Activated B cell treated with CpG ODN at 0.5 μM for 24 hours (primary cell): ENCODE data around the gene DNM2. TPM values are rescaled to one million over a fixed set of nuclear protein-coding genes. Genes with fewer than 3 reads are reported as not detected.
"Not testable (repeated sequence)": the region's sequence is repeated elsewhere in the genome, so short reads cannot be mapped to it uniquely, and the experiment has no call there.

Experiments
- ATAC-seq: fragments of 200-7000 bp; cut with Tn5 transposase; one replicate; pipeline ENCODE4 v1.10.0; 2021; ENCODE audit warnings: low read depth, mild to moderate bottlenecking, moderate library complexity
- CTCF ChIA-PET: fragments of 350-600 bp; sonication (Branson Sonifier 250); formaldehyde crosslinking; loops from one replicate; lab custom pipeline; 2021; ENCODE audit warnings: antibody characterized with exemption; lab: Charles Lee
- POLR2A ChIA-PET: fragments of 350-600 bp; sonication (Branson Sonifier 250); formaldehyde crosslinking; loops from one replicate; lab custom pipeline; 2021; ENCODE audit warnings: antibody characterized with exemption; lab: Charles Lee
- DNase-seq: peaks from one replicate; pipeline ENCODE4 v3.0.0; 2022
- H3K27ac Mint-ChIP-seq: one replicate; pipeline ENCODE4 v1.8.0; 2020; ENCODE audit warnings: mixed read lengths
- H3K27me3 Mint-ChIP-seq: one replicate; pipeline ENCODE4 v1.8.0; 2021; ENCODE audit warnings: mixed read lengths
- H3K36me3 Mint-ChIP-seq: one replicate; pipeline ENCODE4 v1.8.0; 2021; ENCODE audit warnings: low read depth, mixed read lengths
- H3K4me1 Mint-ChIP-seq: one replicate; pipeline ENCODE4 v1.8.0; 2021; ENCODE audit warnings: mixed read lengths
- H3K4me3 Mint-ChIP-seq: one replicate; pipeline ENCODE4 v1.8.0; 2020; ENCODE audit warnings: mild to moderate bottlenecking, mixed read lengths
- H3K9me3 Mint-ChIP-seq: one replicate; pipeline ENCODE4 v1.8.0; 2020; ENCODE audit warnings: mixed read lengths
- intact Hi-C: fragments of 100-400 bp; cut with micrococcal nuclease; formaldehyde crosslinking; loops from one replicate; pipeline ENCODE4 v1.15.1; 2024
- total RNA-seq: library from RNA; stranded (reverse); gene quantifications from 2 replicates; pipeline ENCODE4 v1.2.3, GENCODE V29; 2022
- TF ChIP-seq, protein P1 (sequence below): fragments of 200-600 bp; IDR thresholded peaks from one replicate; pipeline ENCODE4 v1.8.0; 2022; ENCODE audit warnings: antibody characterized with exemption, mild to moderate bottlenecking

The DNM2 gene
- total RNA-seq, 1 donor from 2014 or later = 257 TPM

DNA sequence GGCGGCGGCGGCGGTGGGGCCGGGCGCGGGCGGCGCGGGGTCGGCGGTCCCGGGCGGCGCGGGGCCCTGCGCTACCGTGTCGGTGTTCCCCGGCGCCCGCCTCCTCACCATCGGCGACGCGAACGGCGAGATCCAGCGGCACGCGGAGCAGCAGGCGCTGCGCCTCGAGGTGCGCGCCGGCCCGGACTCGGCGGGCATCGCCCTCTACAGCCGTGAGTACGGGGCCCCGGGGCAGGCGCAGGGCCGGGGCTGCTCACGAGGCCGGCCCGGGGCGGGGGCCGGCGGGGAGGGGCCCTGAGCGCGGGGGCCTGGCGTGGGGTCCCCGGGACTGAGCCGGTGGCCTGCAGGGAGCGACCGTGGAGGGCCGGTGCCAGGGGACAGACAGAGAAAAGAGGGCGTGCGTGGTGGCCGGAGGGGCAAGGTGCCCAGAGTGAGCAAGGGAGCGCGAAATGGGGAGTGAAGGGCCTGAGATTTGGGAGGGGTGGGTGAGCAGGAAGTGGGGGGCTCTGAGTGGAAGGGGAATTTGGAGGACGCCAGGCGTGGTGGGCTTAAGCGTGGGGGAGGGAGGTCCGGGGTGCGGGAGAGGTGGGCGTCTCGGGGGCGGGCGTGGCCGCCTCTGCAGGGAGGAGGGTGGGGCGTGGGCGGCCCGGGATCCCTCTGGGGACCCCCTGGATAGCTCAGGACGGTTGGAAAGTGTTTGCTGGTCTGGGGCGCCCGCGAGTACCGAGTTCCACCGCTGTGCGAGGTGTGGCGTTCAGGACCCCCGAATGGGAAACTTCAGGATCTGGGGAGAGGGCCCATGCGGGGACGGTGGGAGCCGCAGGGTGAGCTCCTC is 154.0 kb downstream of the DNM2 start:
- Mint-ChIP-seq H3K27ac (peak overlapping the region; percentile 71), H3K9me3 (no peaks in the 10 kb centered on the region), H3K36me3 (peaks cover 2% of the 10 kb centered on the region), H3K4me3 (peak overlapping the region; percentile 83), H3K4me1 (peaks cover 52% of the 10 kb centered on the region), H3K27me3 (no peaks in the 10 kb centered on the region)
- CTCF ChIA-PET = interaction anchor here (1.0 to 1.6 kb wide), 6 partner anchors 8 to 155 kb away, joined by 3 to 7 read pairs (median 5); partner anchors contain the start of genes DNM2 and TMED1
- TF ChIP-seq, protein P1, sequence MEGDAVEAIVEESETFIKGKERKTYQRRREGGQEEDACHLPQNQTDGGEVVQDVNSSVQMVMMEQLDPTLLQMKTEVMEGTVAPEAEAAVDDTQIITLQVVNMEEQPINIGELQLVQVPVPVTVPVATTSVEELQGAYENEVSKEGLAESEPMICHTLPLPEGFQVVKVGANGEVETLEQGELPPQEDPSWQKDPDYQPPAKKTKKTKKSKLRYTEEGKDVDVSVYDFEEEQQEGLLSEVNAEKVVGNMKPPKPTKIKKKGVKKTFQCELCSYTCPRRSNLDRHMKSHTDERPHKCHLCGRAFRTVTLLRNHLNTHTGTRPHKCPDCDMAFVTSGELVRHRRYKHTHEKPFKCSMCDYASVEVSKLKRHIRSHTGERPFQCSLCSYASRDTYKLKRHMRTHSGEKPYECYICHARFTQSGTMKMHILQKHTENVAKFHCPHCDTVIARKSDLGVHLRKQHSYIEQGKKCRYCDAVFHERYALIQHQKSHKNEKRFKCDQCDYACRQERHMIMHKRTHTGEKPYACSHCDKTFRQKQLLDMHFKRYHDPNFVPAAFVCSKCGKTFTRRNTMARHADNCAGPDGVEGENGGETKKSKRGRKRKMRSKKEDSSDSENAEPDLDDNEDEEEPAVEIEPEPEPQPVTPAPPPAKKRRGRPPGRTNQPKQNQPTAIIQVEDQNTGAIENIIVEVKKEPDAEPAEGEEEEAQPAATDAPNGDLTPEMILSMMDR = no peak
- POLR2A ChIA-PET = interaction anchor here (0.5 to 3.3 kb wide), 11 partner anchors 8 to 1083 kb away, joined by 3 to 18 read pairs (median 5); partner anchors contain the start of genes DNM2 and TMED1
- no peak for ATAC-seq
- intact Hi-C loops = loop anchor here (1.0 to 10.0 kb wide), 9 partner anchors 36 to 1053 kb away; partner anchors contain the start of genes ANGPTL6, CDKN2D, FBXL12 and ILF3
- DNase-seq = peak; percentile 52

GRCh38 chr19:10872546-10873107 is 154.7 kb downstream of the DNM2 start:
- no peak for DNase-seq
- peaks cover 51% of the 10 kb centered on the region for H3K4me1 Mint-ChIP-seq
- ChIA-PET CTCF (interaction anchor here (0.9 to 1.6 kb wide), 4 partner anchors 9 to 36 kb away, joined by 3 to 7 read pairs (median 3); partner anchors contain the start of gene TMED1), POLR2A (interaction anchor here (0.6 to 3.3 kb wide), 11 partner anchors 8 to 771 kb away, joined by 3 to 18 read pairs (median 5); partner anchors contain the start of genes DNM2 and TMED1)
- H3K27ac Mint-ChIP-seq = peak overlapping the region; percentile 53
- TF ChIP-seq, protein P1 = no peak
- H3K36me3 Mint-ChIP-seq = peaks cover 2% of the 10 kb centered on the region
- peak overlapping the region; percentile 83 for H3K4me3 Mint-ChIP-seq
- intact Hi-C loops = loop anchor here (5.0 to 10.0 kb wide), 3 partner anchors 220 to 768 kb away; partner anchors contain the start of genes ANGPTL6, CDKN2D, ILF3 and KRI1
- ATAC-seq = no peak
- no peaks in the 10 kb centered on the region for H3K27me3 Mint-ChIP-seq
- H3K9me3 Mint-ChIP-seq = no peaks in the 10 kb centered on the region

DNA sequence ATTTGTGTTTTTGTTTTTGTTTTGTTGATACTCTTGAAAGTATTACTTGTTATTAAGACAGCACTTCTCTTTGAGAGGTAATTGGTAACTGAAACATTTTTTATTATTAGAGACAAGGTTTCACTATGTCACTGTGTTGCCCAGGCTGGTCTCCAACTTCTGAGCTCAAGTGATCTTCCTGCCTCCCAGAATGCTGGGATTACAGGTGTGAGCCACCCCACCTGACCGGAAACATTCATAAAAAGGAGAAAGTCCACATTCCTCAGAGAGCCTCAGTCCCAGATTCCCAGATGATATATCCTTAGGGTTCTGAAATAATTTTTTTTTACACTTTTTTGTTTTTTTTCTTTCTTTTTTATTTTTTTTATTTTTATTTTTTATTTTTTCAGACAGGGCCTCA is 156.1 kb downstream of the DNM2 start:
- no peak for ATAC-seq
- POLR2A ChIA-PET = interaction anchor here (0.6 to 3.3 kb wide), 5 partner anchors 19 to 219 kb away, joined by 3 to 18 read pairs (median 7); partner anchors contain the start of genes DNM2 and TMED1
- H3K4me3 Mint-ChIP-seq = peak overlapping the region; percentile 38
- H3K36me3 Mint-ChIP-seq = peaks cover 2% of the 10 kb centered on the region
- H3K9me3 Mint-ChIP-seq = no peaks in the 10 kb centered on the region
- peak overlapping the region; percentile 30 for H3K27ac Mint-ChIP-seq
- intact Hi-C loops = loop anchor here (5.0 to 10.0 kb wide), 3 partner anchors 222 to 769 kb away; partner anchors contain the start of genes ANGPTL6, CDKN2D, ILF3 and KRI1
- peaks cover 52% of the 10 kb centered on the region for H3K4me1 Mint-ChIP-seq
- DNase-seq = no peak
- no peaks in the 10 kb centered on the region for H3K27me3 Mint-ChIP-seq
- CTCF ChIA-PET = no interaction called here
- TF ChIP-seq, protein P1 = no peak

DNA sequence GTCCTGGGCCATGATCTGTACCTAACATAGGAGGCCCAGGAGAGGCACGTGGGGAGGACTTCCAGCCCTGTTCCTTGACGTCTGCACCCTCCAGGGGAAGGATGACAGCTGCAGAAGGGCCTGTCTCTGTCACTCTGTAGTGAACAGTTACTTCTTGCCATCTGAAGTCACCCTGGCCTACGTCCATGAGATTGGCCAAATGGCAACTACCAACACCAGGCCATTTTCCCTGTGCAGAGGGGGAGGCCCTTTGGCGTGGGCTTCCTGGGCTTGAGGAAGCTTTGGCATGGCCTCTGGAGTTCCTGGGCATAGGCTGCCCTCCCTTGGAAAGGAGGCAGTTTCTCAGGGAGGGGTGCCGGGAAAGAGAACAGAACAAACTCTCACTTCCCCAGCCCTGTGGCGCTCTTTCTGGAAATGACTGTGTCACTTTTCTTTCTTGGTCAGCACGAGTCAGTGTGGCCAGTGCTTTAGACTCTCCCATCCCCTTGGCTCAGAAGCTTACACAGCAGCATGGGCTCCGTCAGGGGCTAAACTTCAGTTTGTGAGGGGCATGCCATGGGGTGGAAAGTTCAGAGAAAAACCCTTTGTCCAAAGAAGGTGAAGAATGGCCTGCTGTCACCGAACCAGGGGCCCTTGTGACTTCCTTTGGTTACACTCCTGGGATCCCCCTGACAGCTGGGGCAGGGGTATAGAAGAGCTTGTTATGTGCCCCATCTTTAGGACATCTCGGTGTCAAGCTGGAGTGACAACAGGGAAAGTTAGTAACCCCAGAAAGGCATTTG is 158.8 kb downstream of the DNM2 start:
- intact Hi-C loops = loop anchor here (10.0 kb wide), 2 partner anchors 312 to 772 kb away; partner anchors contain the start of genes ANGPTL6, CDKN2D, KRI1 and PPAN
- H3K4me1 Mint-ChIP-seq = peaks cover 49% of the 10 kb centered on the region
- POLR2A ChIA-PET = interaction anchor here (0.6 to 1.2 kb wide), 3 partner anchors 41 to 681 kb away, joined by 3 to 7 read pairs (median 3); partner anchors contain the start of gene TMED1

DNA sequence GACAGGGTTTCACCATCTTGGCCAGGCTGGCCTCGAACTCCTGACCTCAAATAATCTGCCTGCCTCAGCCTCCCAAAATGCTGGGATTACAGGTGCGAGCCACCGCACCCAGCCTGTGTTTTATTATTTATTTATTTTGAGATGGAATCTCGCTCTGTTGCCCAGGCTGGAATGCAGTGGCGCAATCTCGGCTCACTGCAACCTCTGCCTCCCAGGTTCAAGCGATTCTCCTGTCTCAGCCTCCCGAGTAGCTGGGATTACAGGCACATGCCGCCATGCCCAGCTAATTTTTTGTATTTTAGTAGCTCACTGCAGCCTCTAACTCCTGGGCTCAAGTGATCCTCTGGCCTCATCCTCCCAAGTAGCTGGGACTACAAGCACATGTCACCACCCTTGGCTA is 159.7 kb downstream of the DNM2 start:
- intact Hi-C loops = loop anchor here (1.0 to 10.0 kb wide), 4 partner anchors 51 to 773 kb away; partner anchors contain the start of genes ANGPTL6, CDKN2D, KRI1 and ODAD3
- peak overlapping the region; percentile 55 for H3K4me3 Mint-ChIP-seq
- ATAC-seq, DNase-seq, H3K9me3 Mint-ChIP-seq, CTCF ChIA-PET, H3K27me3 Mint-ChIP-seq, H3K36me3 Mint-ChIP-seq: not testable (repeated sequence)
- peaks cover 45% of the 10 kb centered on the region for H3K4me1 Mint-ChIP-seq
- peak overlapping the region; percentile 84 for H3K27ac Mint-ChIP-seq
- POLR2A ChIA-PET = interaction anchor here (1.0 to 1.2 kb wide), 2 partner anchors 42 to 146 kb away, joined by 3 to 7 read pairs; partner anchors contain the start of gene TMED1

More for the DNA sequence above, 158.8 kb downstream of the DNM2 start:
- Mint-ChIP-seq H3K27me3 (no peaks in the 10 kb centered on the region), H3K9me3 (no peaks in the 10 kb centered on the region), H3K36me3 (peaks cover 4% of the 10 kb centered on the region), H3K4me3 (peak overlapping the region; percentile 59), H3K27ac (peak overlapping the region; percentile 84)
- no peak for DNase-seq
- TF ChIP-seq, protein P1 = no peak
- peak; percentile 62 for ATAC-seq
- CTCF ChIA-PET = interaction anchor here (1.0 kb wide), 1 partner anchor 13 kb away, joined by 3 read pairs; no protein-coding TSS in a partner anchor
